DMS53 treated with DMSO at 0.1 percent for 48 hours (cell line): Measurements from ENCODE around the gene FLVCR2.
"Not testable (repeated sequence)": the region's sequence is repeated elsewhere in the genome, so short reads cannot be mapped to it uniquely, and the experiment has no call there.

Experiments
- DNase-seq: peaks from one replicate; lab custom pipeline; 2025; ENCODE audit not compliant: unreplicated experiment; lab: John Stamatoyannopoulos, UW

The FLVCR2 gene

GRCh38 chr14:75589931-75590330 is 11.5 kb downstream of the FLVCR2 start:
- DNase-seq = no peak

DNA sequence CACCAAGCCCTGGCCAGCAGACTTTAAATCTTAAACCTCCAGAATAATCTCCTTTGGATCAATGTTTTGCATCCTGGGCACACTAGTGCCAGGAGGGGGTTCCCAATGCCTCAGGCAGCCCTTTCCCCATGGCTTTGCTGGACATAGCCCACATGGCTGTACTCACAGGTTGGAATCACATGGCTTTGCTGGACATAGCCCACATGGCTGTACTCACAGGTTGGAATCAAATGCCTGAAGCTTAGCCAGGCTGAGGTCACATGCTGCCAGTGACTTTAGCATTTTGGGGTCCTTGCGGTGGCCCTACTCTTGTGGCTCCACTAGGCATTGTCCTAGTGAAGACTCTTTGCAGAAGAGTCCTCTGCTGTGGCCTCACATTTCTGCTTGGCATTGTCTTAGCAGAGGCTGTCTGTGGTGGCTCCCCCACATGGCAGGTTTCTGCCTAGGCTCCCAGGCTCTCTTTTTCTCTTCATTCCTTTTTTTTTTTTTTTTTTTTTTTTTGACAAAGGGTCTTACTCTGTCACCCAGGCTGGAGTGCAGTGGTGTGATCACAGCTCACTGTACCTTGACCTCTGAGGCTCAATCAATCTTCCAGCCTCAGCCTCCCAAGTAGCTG is 13.0 kb downstream of the FLVCR2 start:
- DNase-seq = no peak

DNA sequence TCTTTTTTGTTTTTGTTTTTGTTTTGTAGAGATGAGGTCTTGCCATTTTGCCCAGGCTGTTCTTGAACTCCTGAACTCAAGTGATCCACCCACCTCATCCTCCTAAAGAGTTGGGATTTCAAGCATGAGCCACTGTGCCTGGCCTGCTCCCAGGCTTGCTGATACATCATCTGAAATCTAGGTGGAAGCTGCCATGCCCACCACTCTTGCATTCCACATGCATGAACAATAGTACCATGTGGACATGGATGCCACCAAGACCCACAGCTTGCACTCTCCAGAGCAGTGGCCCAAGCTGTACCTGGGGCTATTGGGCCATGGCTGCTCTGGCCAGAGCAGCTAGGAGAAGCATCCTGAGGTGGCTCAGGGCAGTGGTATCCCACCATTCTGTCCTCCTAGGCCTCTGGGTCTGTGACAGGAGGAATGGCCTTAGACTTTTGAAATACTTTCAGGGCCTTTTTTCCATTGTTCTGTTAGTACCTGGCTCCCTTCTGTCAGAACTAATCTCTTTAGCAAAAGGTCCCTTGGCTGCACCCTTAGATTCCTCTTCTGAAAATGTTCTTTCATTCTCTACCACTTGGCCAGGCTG is 13.7 kb downstream of the FLVCR2 start:
- no peak for DNase-seq

DNA sequence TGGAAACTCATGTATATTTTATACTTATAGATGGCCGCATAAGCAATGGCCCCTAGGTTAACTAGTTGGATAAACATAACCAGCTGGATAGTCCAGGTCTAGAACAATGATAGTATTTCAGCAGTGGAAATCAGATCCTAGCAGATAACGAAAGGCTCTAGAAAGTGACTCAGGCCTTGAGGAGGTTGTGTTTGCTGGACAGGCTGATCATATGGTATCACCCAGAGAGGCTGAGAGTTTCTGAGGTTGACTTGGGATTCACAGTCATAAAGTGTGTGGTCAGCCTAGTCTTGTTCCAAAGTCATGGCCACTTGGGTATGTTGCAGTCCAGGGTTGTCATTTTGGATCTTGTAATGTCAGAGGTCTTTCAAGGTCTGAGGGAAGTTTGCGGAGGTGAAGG is 16.8 kb downstream of the FLVCR2 start:
- DNase-seq = no peak

- no peak for DNase-seq
These were observed 18.7 kb downstream of the FLVCR2 start for GRCh38 chr14:75597149-75597548.

DNA sequence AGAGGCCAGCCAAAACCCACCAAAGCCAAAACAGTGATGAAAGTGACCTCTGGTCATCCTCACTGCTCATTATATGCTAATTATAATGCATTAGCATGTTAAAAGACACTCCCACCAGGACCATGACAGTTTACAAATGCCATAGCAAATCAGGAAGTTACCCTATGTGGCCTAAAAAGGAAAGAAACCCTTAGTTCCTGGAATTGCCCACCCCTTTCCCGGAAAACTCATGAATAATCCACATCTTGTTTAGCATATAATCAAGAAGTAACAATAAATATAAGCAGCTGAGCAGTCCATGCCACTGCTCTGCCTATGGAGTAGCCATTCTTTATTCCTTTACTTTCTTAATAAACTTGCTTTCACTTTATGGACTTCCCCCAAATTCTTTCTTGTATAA is 21.7 kb downstream of the FLVCR2 start:
- not testable (repeated sequence) for DNase-seq

DNA sequence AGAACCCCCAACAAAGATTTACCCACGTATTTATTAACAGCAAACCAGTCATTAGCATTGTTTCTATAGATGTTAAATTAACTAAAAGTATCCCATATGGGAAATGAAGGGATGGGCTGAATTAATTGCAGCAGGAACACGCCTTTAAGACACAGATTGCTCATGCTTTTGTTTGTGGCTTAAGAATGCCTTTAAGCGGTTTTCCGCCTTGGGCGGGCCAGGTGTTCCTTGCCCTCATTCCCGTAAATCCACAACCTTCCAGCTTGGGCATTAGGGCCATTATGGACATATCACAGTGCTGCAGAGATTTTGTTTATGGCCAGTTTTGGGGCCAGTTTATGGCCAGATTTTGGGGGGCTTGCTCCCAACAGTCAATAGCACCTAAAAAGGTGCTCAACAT is 22.6 kb downstream of the FLVCR2 start:
- DNase-seq = not testable (repeated sequence)

GRCh38 chr14:75602503-75602902 is 24.1 kb downstream of the FLVCR2 start:
- no peak for DNase-seq

- DNase-seq = no peak
These were observed 26.8 kb downstream of the FLVCR2 start for GRCh38 chr14:75604979-75605851.

- no peak for DNase-seq
These were observed 27.5 kb downstream of the FLVCR2 start for GRCh38 chr14:75605916-75606315.

GRCh38 chr14:75607044-75607443 is 28.6 kb downstream of the FLVCR2 start:
- no peak for DNase-seq

DNA sequence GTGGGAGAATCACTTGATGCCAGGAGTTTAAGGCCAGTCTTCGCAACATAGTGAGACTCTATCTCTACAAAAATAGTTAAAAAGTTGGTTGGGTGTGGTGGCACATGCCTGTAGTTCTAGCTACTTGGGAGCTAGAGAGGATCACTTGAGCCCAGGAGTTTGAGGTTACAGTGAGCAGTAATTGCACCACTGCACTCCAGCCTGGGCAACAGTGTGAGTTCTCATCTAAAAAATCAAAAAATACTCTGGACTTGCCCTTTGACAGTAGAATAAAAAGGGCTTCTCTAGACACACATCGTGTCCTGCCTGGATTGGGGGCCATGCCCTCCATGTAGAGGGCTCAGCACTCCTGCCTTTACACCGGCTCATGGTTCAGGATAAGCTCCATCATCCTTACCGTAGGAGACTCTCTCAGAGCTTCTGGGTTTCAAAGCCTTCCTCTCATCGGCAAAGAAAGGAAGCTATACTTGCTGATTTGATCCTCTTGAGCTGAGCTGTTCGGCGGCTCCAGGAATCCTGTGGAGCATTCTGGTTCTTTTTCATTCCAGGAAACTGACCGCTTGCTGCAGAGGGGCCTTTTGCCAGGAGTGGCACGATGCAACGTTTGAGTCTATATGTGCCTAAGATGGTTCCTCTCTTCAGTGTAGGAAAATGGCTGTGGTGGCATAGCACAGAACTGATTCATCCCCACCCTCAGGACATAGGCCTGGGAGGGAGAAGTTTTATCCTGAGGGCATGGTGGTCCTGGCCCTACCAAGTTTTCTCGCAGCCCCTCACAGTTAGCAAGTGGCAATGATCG is 29.6 kb downstream of the FLVCR2 start:
- DNase-seq = no peak

GRCh38 chr14:75609116-75609515 is 30.7 kb downstream of the FLVCR2 start:
- DNase-seq = no peak

DNA sequence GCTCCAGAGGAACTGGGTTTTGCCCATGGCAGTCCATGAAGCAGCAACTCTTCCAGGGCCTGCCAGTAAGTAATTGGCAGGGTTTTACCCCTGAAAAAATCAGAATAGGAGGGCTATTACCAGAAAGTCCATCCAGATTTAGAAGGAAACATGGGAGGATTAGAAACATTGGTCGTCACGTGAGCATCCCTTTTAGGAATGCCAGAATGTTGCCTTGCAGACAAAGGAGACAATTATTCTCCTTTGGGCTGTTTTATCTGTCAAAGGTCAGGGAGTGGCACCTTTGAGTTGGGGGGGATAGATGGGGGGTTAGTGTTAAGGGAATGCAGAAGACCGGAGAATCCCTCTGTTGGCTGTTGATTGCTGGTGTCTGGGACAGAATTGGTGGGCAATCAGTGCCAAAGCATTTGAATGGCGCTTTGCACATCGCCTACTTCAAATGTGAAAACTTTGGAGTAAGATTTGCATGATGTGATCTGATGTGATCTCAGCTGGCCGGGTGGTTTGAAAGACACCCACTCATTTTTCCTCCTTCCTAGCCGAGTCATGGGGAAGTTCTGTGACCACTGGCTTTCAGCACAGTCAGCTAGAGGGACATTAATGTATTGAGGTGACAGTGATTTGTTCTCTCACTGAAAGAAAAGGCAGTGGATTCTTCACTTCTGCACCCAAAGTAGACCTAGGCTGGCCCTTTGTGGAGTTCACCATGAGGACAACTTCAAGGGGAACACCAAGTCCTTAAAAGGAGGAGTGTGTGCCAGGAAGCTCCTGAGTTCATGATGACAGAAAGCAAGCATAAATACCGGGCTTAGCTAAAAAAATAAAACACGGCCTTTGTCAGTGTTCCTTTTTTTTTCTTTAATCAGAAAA is 31.4 kb downstream of the FLVCR2 start:
- DNase-seq = no peak

GRCh38 chr14:75610834-75611233 is 32.4 kb downstream of the FLVCR2 start:
- no peak for DNase-seq

DNA sequence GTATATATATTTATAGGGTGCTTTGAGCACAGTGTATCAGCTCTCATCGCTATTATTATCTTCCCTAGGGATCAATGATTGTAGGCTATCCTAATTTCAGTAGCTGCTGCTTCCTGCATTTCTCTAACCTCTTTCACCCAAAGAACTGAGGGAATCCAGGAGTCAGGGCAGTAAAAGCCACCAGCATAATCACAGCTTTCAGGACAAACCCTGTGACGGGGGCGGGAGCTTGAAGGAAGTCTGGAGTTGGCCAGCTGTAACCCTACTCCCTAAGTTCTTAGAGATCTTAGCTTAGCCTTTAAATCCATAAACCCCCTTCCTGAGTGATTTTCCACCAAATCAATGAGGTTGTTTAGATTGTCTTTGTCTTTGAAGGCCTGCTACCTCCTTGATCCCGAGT is 33.7 kb downstream of the FLVCR2 start:
- no peak for DNase-seq

DNA sequence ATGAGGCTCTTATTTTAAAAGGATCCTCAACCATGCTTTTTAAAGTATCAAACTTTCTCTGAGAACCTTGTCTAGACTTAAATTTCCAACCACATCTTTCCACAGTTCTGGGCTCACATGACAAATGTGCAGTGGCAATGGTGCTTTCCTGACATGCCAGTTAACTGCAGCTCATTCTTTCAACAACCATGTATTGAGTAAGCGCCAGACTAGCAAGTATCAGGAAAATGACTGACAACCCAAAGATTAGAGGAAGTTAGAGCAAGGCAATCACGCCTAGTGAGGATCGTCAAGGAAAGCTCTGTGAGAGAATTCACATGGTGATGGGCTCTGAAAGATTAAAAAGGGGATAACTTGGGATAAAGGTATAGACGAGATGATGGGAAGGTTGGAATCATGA is 35.8 kb downstream of the FLVCR2 start:
- no peak for DNase-seq

DNA sequence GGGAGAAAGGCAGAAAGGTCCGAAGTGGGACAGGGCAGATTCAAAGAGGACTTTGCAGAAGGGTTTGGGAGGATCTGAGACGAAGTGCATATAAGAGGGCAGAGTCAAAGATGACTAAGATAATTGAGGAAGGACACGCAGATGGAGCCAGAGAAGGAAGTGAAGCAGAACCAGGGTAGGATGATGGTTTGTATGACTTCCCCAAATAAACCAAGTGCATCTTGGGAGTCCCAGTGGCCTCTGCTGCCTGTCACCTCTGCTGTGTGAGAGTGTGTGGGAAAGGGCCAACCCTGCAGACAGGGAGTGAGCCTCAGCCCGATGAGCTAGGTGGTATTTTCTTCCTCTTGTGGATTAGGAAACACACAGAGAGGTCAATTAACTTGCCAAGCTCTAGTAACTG is 36.8 kb downstream of the FLVCR2 start:
- DNase-seq = no peak

DNA sequence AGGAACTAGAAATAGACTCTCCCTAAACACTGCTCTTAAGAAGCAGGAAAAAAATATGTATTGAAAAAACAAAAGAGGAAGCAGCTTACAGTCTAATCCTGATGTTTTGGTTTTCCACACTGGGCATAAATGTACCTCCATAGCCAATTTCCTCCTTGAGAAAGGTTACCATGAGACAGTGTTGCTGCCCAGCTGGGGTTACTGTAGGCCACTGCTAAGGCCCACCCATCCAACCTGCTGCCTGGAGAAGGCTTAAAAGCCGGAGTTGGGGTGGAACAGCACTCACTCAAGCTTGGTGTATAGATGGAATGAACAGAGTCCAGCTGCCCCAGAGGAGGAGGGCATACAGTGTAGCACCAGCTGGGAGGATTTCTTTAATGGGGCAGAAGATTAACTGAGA is 41.1 kb downstream of the FLVCR2 start:
- no peak for DNase-seq

DNA sequence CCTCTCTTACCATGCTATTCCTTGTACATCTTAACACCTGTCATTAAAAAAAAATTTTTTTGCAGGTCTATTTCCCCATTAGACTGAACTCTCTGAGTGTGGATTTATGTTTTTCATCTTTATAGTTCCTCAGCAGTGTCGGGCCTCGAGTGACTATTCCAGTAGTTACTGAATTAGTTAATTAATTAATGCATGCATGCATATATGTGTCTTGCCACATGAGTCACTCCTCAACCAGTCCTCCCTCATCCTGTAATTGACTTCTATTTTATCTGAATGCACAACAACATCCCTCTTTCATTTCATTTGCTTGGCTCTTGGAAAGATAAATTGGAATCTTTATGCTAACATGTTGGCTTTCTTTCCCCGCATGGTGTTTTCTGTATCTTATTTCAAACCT is 46.6 kb downstream of the FLVCR2 start:
- DNase-seq = no peak

- no peak for DNase-seq
These were observed 48.0 kb downstream of the FLVCR2 start for GRCh38 chr14:75626396-75626795.
